HepG2 (cell line): ENCODE data around the gene APOL4. TPM values are rescaled to one million over a fixed set of nuclear protein-coding genes. Genes with fewer than 3 reads are reported as not detected.

ENCODE experiments used
- CREB1 ChIP-seq, 2 experiments: fragments of 450-650 bp in 1 of 2; IDR thresholded peaks; 2 replicates each; pipeline ENCODE4 v1.6.1; 2016 to 2017; ENCODE audit warnings: control low read depth in 1 of 2, mild to moderate bottlenecking in 1 of 2, missing compliant biosample characterization in 1 of 2, missing genetic modification characterization in 1 of 2
- EP300 ChIP-seq, 3 experiments: sonication (generic) in 1 of 3; formaldehyde crosslinking in 1 of 3; IDR thresholded peaks; 2 replicates each; pipeline versions ENCODE4 v1.5.1 to v1.6.1; 2011 to 2020; ENCODE audit warnings: low read depth in 2 of 3, low read length in 2 of 3, borderline replicate concordance in 1 of 3, improper control_type of control experiment in 1 of 3, mild to moderate bottlenecking in 1 of 3, missing genetic modification reagents in 1 of 3, moderate library complexity in 1 of 3
- FOXO1 ChIP-seq: sonication (generic); formaldehyde crosslinking; IDR thresholded peaks from 2 replicates; pipeline ENCODE4 v1.4.0; 2020; ENCODE audit warnings: missing genetic modification reagents
- HDAC6 ChIP-seq: fragments of 200-600 bp; sonication (generic); IDR thresholded peaks from 2 replicates; pipeline ENCODE4 v1.7.0; 2017; ENCODE audit warnings: mild to moderate bottlenecking, antibody characterized with exemption, low read length, low read depth
- IKZF1 ChIP-seq: fragments of 450-650 bp; IDR thresholded peaks from 2 replicates; pipeline ENCODE4 v1.7.1; 2016
- MTERF4 ChIP-seq: sonication (generic); formaldehyde crosslinking; IDR thresholded peaks from 2 replicates; pipeline ENCODE4 v1.8.0; 2023; ENCODE audit warnings: mild to moderate bottlenecking, missing genetic modification reagents
- MXD4 ChIP-seq: IDR thresholded peaks from 2 replicates; pipeline ENCODE4 v1.6.1; 2016; ENCODE audit warnings: mild to moderate bottlenecking, missing biosample characterization, missing genetic modification reagents
- MYPOP ChIP-seq: sonication (generic); formaldehyde crosslinking; IDR thresholded peaks from 2 replicates; pipeline ENCODE4 v1.8.1; 2023; ENCODE audit warnings: mild to moderate bottlenecking, moderate library complexity, missing genetic modification reagents
- POLR2AphosphoS2 ChIP-seq: IDR thresholded peaks from 2 replicates; pipeline ENCODE4 v1.6.1; 2011; ENCODE audit warnings: low read depth, low read length, improper control_type of control experiment
- SIX4 ChIP-seq: sonication (generic); formaldehyde crosslinking; IDR thresholded peaks from 2 replicates; pipeline ENCODE4 v1.4.0; 2020; ENCODE audit warnings: missing genetic modification reagents
- TRIM22 ChIP-seq: fragments of 450-650 bp; IDR thresholded peaks from 2 replicates; pipeline ENCODE4 v1.6.1; 2017
- ZFY ChIP-seq: sonication (generic); formaldehyde crosslinking; IDR thresholded peaks from 2 replicates; pipeline ENCODE4 v1.4.0; 2020; ENCODE audit warnings: missing genetic modification reagents
- ZHX1 ChIP-seq: sonication (generic); formaldehyde crosslinking; IDR thresholded peaks from 2 replicates; pipeline ENCODE4 v1.8.1; 2022; ENCODE audit warnings: low read depth, mild to moderate bottlenecking, missing genetic modification reagents
- ZNF10 ChIP-seq: sonication (generic); formaldehyde crosslinking; IDR thresholded peaks from 2 replicates; pipeline ENCODE4 v1.4.0; 2020; ENCODE audit warnings: mild to moderate bottlenecking, low read depth, missing genetic modification reagents, borderline replicate concordance
- ZNF557 ChIP-seq: sonication (generic); formaldehyde crosslinking; IDR thresholded peaks from 2 replicates; pipeline ENCODE4 v1.4.0; 2020; ENCODE audit warnings: missing genetic modification reagents
- ZNF644 ChIP-seq: IDR thresholded peaks from 2 replicates; pipeline ENCODE4 v1.6.1; 2016; ENCODE audit warnings: low read depth
- polyA plus RNA-seq, 8 experiments: library from polyadenylated mRNA; depleted of rRNA in 3 of 8; stranded (reverse) in 7 of 8; unstranded in 1 of 8; fragments of >200 nt; fragmentation: Illumina TruSeq in 4 of 8; extraction: Trizol in 4 of 8; gene quantifications; 2 replicates each; pipeline versions ENCODE4 v1.2.1 to v1.2.3, GENCODE V29; 2011 to 2016; ENCODE audit warnings: low read depth in 4 of 8, missing spikeins in 1 of 8, mixed read lengths in 1 of 8; ENCODE audit not compliant: insufficient read depth in 1 of 8
- total RNA-seq, 5 experiments: library from RNA; depleted of rRNA; stranded (reverse); fragments of >200 nt; fragmentation: Illumina TruSeq; extraction: Trizol; gene quantifications; 2 replicates each; pipeline ENCODE4 v1.2.3, GENCODE V29; 2016; ENCODE audit warnings: low read depth in 1 of 5
- TF ChIP-seq, protein P1 (sequence below): sonication (generic); formaldehyde crosslinking; IDR thresholded peaks from 2 replicates; pipeline ENCODE4 v1.4.0; 2020; ENCODE audit warnings: missing genetic modification reagents
- TF ChIP-seq, protein P2 (sequence below), 2 experiments: sonication (generic) in 1 of 2; formaldehyde crosslinking in 1 of 2; IDR thresholded peaks; 2 replicates each; pipeline versions ENCODE4 v1.4.0 to v1.6.1; 2018 to 2020; ENCODE audit warnings: missing genetic modification reagents in 2 of 2, borderline replicate concordance in 1 of 2, low read depth in 1 of 2, mild to moderate bottlenecking in 1 of 2, missing biosample characterization in 1 of 2

The APOL4 gene
- total and polyA plus RNA-seq, 2 of the 13 experiments (the other 11 are each of a cell fraction or from before 2014, with no cell fraction given) = 0.77 to 2.8 TPM

- TF ChIP-seq CREB1 (IDR thresholded peaks at IDR 0.05) (no peak), CREB1 (CRISPR knock-in tag; IDR thresholded peaks at IDR 0.05) (no peak), HDAC6 (no peak), FOXO1 (CRISPR knock-in tag) (no peak), ZNF644 (0 out of 2 replicates have a peak, but pooled peaks have one; percentile 30), MTERF4 (no peak), SIX4 (CRISPR knock-in tag) (no peak), ZFY (CRISPR knock-in tag) (peak; percentile 75), ZNF10 (CRISPR knock-in tag) (no peak), MXD4 (no peak), EP300 (IDR thresholded peaks at IDR 0.05; ENCODE audit: low read depth in 2 of 2, low read length in 2 of 2) (no peak), EP300 (CRISPR knock-in tag; IDR thresholded peaks at IDR 0.05; ENCODE audit: borderline replicate concordance) (no peak), IKZF1 (no peak), TRIM22 (no peak), ZNF557 (CRISPR knock-in tag) (no peak), POLR2AphosphoS2 (no peak), ZHX1 (CRISPR knock-in tag) (no peak), MYPOP (no peak; the same call in 1 of the 2 replicates)
- TF ChIP-seq, protein P1, sequence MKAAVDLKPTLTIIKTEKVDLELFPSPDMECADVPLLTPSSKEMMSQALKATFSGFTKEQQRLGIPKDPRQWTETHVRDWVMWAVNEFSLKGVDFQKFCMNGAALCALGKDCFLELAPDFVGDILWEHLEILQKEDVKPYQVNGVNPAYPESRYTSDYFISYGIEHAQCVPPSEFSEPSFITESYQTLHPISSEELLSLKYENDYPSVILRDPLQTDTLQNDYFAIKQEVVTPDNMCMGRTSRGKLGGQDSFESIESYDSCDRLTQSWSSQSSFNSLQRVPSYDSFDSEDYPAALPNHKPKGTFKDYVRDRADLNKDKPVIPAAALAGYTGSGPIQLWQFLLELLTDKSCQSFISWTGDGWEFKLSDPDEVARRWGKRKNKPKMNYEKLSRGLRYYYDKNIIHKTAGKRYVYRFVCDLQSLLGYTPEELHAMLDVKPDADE (CRISPR knock-in tag) = no peak
- TF ChIP-seq, protein P2, sequence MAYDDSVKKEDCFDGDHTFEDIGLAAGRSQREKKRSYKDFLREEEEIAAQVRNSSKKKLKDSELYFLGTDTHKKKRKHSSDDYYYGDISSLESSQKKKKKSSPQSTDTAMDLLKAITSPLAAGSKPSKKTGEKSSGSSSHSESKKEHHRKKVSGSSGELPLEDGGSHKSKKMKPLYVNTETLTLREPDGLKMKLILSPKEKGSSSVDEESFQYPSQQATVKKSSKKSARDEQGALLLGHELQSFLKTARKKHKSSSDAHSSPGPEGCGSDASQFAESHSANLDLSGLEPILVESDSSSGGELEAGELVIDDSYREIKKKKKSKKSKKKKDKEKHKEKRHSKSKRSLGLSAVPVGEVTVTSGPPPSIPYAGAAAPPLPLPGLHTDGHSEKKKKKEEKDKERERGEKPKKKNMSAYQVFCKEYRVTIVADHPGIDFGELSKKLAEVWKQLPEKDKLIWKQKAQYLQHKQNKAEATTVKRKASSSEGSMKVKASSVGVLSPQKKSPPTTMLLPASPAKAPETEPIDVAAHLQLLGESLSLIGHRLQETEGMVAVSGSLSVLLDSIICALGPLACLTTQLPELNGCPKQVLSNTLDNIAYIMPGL (CRISPR knock-in tag; IDR thresholded peaks at IDR 0.05; ENCODE audit: borderline replicate concordance in 1 of 2, low read depth in 1 of 2) = 0 out of 4 replicates have a peak, but pooled peaks of 1 of the 2 experiments have one; percentile 60
Observed at GRCh38 chr22:36156515-36157419, 44.8 kb downstream of the APOL4 start (continued).
